ENCODE results near the gene DRG1. TPM values are rescaled to one million over a fixed set of nuclear protein-coding genes. Genes with fewer than 3 reads are reported as not detected.
"Not testable (repeated sequence)": the region's sequence is repeated elsewhere in the genome, so short reads cannot be mapped to it uniquely, and the experiment has no call there.

DRG1 gene
- 10 to 100 TPM; 52.1 to 61.4 TPM for total RNA-seq
- long read RNA-seq, transcript DRG1-201 (9 exons, 1,746 nt): major isoform, 96 of 104 reads
- long read RNA-seq, partial matches to known transcripts: 0 of 104 reads
- long read RNA-seq, other reads (novel, unspliced or antisense): 8 of 104 reads

GRCh38 chr22:31399211-31400022 lies at the start of gene DRG1:
DRG1 (plus strand) TSS chr22:31399604; CDS start chr22:31399684, 80 bp downstream.
- DNase-seq (peak; percentile 98), ATAC-seq (peak; percentile 100)
- intact Hi-C loops (cut with DNase I): loop anchor here (2.0 to 10.0 kb wide), 2 partner anchors 53 to 55 kb away; partner anchors contain the start of gene PATZ1 (in 2 of the 2)

- DNase-seq (no peak), ATAC-seq (no peak)
- intact Hi-C loops (cut with DNase I): loop anchor here (10.0 kb wide), 3 partner anchors 45 to 285 kb away; partner anchors contain the start of genes DRG1 (in 1 of the 2) and SFI1 (in 1 of the 2)
Observed at GRCh38 chr22:31349960-31350359, 49.4 kb upstream of the DRG1 start.

GRCh38 chr22:31350410-31350863 lies 49.0 kb upstream of the DRG1 start:
- ATAC-seq (no peak), DNase-seq (no peak)

GRCh38 chr22:31354515-31354914 lies 44.9 kb upstream of the DRG1 start:
- ATAC-seq: no peak
- intact Hi-C loops (cut with DNase I): no loop called here
- DNase-seq: no peak

More at GRCh38 chr22:31350410-31350863, 49.0 kb upstream of the DRG1 start:
- intact Hi-C loops (cut with DNase I): no loop called here

GRCh38 chr22:31360029-31360428 lies 39.4 kb upstream of the DRG1 start:
- DNase-seq (no peak), ATAC-seq (no peak)
- intact Hi-C loops (cut with DNase I): no loop called here

GRCh38 chr22:31361743-31362142 lies 37.7 kb upstream of the DRG1 start:
- DNase-seq: no peak
- ATAC-seq: no peak
- intact Hi-C loops (cut with DNase I): no loop called here

GRCh38 chr22:31363885-31364465 lies 35.4 kb upstream of the DRG1 start:
- DNase-seq (no peak), ATAC-seq (no peak)
- intact Hi-C loops (cut with DNase I): no loop called here

GRCh38 chr22:31367426-31367825 lies 32.0 kb upstream of the DRG1 start:
- no peak for DNase-seq
- intact Hi-C loops (cut with DNase I): no loop called here
- no peak for ATAC-seq

- ATAC-seq (peak; percentile 58 to 90), DNase-seq (no peak)
- intact Hi-C loops (cut with DNase I): no loop called here
Observed at GRCh38 chr22:31377612-31378011, 21.8 kb upstream of the DRG1 start.

GRCh38 chr22:31378123-31378522 lies 21.3 kb upstream of the DRG1 start:
- DNase-seq: peak; percentile 30
- intact Hi-C loops (cut with DNase I): no loop called here
- ATAC-seq: peak; percentile 44 to 88

- DNase-seq; intact Hi-C loops (cut with DNase I); ATAC-seq: not testable (repeated sequence)
Observed at GRCh38 chr22:31378651-31379050, 20.8 kb upstream of the DRG1 start.

GRCh38 chr22:31393893-31394292 lies 5.5 kb upstream of the DRG1 start:
- intact Hi-C loops (cut with DNase I): loop anchor here in 1 of 2 donors (10.0 kb wide), 1 partner anchor 49 kb away; the partner anchor contains the start of gene PATZ1
- no peak for DNase-seq
- no peak for ATAC-seq

- DNase-seq: no peak
- intact Hi-C loops (cut with DNase I): loop anchor here in 1 of 2 donors (10.0 kb wide), 1 partner anchor 50 kb away; the partner anchor contains the start of gene PATZ1
- no peak for ATAC-seq
Observed at GRCh38 chr22:31394326-31394725, 5.1 kb upstream of the DRG1 start.

- intact Hi-C loops (cut with DNase I): loop anchor here (2.0 to 10.0 kb wide), 2 partner anchors 51 to 53 kb away; partner anchors contain the start of gene PATZ1 (in 2 of the 2)
- DNase-seq: no peak
Observed at GRCh38 chr22:31398231-31398630, 1.2 kb upstream of the DRG1 start.

GRCh38 chr22:31400023-31400397 lies 606 bp downstream of the DRG1 start:
- peak in 1 of 2 donors; percentile 9 for ATAC-seq
- no peak for DNase-seq
- intact Hi-C loops (cut with DNase I): no loop called here

More at GRCh38 chr22:31398231-31398630, 1.2 kb upstream of the DRG1 start:
- ATAC-seq: no peak

- ATAC-seq; DNase-seq; intact Hi-C loops (cut with DNase I): not testable (repeated sequence)
Observed at GRCh38 chr22:31402350-31402749, 2.9 kb downstream of the DRG1 start.

GRCh38 chr22:31425331-31426050 lies 26.1 kb downstream of the DRG1 start:
- ATAC-seq: no peak
- DNase-seq: no peak
- intact Hi-C loops (cut with DNase I): no loop called here

GRCh38 chr22:31431950-31432349 lies 32.5 kb downstream of the DRG1 start:
- DNase-seq (no peak), ATAC-seq (no peak)
- intact Hi-C loops (cut with DNase I): no loop called here

GRCh38 chr22:31436132-31436531 lies 36.7 kb downstream of the DRG1 start:
- peak in 1 of 2 donors; percentile 41 for ATAC-seq
- intact Hi-C loops (cut with DNase I): no loop called here
- no peak for DNase-seq

Measured in left cardiac atrium (tissue), 4 donors.